Fibroblast of pulmonary artery (primary cell): Measurements from ENCODE around the gene OR5K2.

ENCODE experiments used
- DNase-seq: peaks from one replicate; pipeline ENCODE4 v3.0.0-alpha.2; 2010; ENCODE audit warnings: low read depth
- H3K4me3 ChIP-seq: replicated peaks from 2 replicates; pipeline ENCODE4 v1.5.1; 2011; ENCODE audit warnings: low read depth, mild to moderate bottlenecking, control low read depth, low read length, moderate library complexity
- TF ChIP-seq, protein P1 (sequence below): IDR thresholded peaks from 2 replicates; pipeline ENCODE4 v1.5.1; 2011; ENCODE audit warnings: mild to moderate bottlenecking, control low read depth, low read length, inconsistent platforms; ENCODE audit errors: missing control alignments

The OR5K2 gene

DNA sequence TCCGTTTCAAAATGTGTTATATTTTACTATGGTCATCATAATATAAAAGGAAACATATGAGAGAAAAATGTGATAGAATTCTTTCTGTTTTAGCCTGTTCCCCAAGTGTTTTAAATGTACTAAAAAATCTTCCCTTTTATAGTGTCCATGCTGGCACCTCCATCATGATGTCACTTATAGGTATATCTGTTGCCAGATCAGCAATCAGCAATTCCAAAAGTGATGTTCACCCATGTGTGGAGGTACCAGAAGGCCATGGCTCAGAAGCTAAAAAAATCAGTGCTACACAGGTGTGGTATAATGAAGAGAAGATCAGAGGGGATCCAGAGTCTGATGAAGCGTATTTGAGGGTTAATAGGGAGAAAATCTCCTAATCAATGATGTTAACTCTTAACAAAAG is 33.2 kb downstream of the OR5K2 start:
- DNase-seq: no peak
- TF ChIP-seq, protein P1, sequence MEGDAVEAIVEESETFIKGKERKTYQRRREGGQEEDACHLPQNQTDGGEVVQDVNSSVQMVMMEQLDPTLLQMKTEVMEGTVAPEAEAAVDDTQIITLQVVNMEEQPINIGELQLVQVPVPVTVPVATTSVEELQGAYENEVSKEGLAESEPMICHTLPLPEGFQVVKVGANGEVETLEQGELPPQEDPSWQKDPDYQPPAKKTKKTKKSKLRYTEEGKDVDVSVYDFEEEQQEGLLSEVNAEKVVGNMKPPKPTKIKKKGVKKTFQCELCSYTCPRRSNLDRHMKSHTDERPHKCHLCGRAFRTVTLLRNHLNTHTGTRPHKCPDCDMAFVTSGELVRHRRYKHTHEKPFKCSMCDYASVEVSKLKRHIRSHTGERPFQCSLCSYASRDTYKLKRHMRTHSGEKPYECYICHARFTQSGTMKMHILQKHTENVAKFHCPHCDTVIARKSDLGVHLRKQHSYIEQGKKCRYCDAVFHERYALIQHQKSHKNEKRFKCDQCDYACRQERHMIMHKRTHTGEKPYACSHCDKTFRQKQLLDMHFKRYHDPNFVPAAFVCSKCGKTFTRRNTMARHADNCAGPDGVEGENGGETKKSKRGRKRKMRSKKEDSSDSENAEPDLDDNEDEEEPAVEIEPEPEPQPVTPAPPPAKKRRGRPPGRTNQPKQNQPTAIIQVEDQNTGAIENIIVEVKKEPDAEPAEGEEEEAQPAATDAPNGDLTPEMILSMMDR: no peak
- no peak overlapping the region for H3K4me3 ChIP-seq

DNA sequence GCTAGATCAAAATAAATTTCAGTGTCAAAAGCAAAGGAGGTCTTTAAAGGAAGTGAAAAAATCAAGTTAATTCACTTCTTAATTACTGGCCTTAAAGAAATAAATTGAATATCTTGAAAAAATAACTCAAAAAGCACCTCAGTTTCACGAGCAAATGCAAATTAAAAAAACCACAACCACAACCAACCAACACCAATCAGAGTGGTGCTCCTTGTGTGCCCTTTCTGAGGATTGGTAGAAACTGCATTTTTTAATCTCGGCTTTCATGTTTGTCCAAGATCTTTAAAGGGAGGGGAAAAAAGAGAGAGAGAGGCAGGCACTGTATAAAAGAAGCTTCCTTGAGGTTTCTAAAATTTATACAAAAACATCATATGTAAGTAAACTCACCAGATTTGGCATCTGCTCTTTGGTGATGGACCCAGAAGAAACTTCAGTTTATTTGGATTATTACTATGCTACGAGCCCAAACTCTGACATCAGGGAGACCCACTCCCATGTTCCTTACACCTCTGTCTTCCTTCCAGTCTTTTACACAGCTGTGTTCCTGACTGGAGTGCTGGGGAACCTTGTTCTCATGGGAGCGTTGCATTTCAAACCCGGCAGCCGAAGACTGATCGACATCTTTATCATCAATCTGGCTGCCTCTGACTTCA is 34.3 kb downstream of the OR5K2 start, which contains the start of gene GPR15:
GPR15 (plus strand) TSS at position 357 of the 653 bp plus-strand sequence; CDS start at position 413, 56 bp downstream.
- TF ChIP-seq, protein P1: no peak
- DNase-seq: no peak
- H3K4me3 ChIP-seq: no peak within 1 kb of the TSS

DNA sequence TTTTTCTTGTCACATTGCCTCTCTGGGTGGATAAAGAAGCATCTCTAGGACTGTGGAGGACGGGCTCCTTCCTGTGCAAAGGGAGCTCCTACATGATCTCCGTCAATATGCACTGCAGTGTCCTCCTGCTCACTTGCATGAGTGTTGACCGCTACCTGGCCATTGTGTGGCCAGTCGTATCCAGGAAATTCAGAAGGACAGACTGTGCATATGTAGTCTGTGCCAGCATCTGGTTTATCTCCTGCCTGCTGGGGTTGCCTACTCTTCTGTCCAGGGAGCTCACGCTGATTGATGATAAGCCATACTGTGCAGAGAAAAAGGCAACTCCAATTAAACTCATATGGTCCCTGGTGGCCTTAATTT is 34.8 kb downstream of the OR5K2 start:
- TF ChIP-seq, protein P1: no peak
- no peak for DNase-seq
- H3K4me3 ChIP-seq: no peak overlapping the region

DNA sequence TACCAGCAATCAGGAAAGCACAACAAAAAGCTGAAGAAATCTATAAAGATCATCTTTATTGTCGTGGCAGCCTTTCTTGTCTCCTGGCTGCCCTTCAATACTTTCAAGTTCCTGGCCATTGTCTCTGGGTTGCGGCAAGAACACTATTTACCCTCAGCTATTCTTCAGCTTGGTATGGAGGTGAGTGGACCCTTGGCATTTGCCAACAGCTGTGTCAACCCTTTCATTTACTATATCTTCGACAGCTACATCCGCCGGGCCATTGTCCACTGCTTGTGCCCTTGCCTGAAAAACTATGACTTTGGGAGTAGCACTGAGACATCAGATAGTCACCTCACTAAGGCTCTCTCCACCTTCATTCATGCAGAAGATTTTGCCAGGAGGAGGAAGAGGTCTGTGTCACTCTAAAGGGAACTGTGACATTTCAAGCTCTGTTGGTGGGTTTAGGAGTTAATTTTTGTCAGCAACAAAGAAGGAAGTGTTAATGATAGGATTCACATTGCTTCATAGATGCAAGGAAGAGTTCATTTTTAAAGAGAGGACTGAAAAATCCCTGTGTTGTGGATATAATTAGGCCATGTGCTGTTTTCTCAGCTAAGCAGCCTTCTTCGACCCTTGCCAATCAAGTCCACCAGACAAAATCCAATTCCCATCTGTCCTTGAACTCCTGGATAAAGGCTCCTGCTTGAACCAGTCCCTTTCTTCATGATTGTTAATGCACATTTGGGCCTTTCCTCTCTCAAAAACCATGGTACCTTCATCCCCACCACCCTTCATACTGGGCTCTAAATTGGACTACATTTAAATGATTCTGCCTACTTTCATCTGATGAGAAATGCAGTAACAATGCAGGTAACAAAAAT is 35.5 kb downstream of the OR5K2 start:
- no peak overlapping the region for H3K4me3 ChIP-seq
- TF ChIP-seq, protein P1: no peak
- no peak for DNase-seq

DNA sequence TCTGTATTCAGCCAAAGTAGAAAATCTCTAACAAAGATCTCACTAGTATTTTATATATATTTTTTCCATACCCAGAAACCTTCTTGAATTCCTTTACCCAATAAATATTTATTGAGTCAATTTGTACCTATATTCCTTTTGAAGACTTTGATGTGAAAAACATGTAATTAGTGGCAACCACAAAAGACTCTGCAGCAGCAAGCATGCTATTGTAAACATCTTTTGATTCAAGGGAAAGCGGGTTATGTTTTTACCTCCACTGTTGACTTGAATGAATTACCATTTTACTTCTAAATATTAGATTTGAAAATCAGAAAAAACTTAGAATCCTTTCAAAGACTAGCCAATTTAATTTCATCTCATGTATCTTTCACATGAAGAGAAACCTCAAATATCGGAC is 36.7 kb downstream of the OR5K2 start:
- no peak overlapping the region for H3K4me3 ChIP-seq
- TF ChIP-seq, protein P1: no peak
- DNase-seq: no peak

DNA sequence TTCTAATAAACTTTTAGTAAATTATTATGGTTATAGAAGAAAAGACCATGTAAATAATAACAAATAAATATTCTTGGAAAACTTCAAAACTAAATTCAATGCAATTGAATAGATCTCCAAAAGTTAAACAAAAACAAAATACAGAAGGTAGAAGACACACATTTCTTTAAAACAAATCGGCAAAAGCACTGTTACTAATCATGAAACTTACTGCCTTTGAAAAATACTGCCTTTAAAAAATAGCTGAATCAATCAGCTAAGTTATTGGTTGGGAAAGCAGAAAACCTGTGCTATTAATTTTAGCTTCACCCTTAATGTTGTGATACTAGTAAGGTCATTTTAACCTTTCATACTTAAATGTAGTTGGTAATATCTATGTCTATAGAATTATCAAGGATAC is 37.3 kb downstream of the OR5K2 start:
- TF ChIP-seq, protein P1: no peak
- DNase-seq: no peak
- H3K4me3 ChIP-seq: no peak overlapping the region
